GM12878 (cell line): ENCODE data around the gene SPAG17. TPM values are rescaled to one million over a fixed set of nuclear protein-coding genes. Genes with fewer than 3 reads are reported as not detected.

ENCODE experiments used
- ATAC-seq: fragments of 200-7000 bp; cut with Tn5 transposase; 3 replicates; pipeline ENCODE4 v1.9.1; 2020; ENCODE audit warnings: mild to moderate bottlenecking, moderate library complexity
- BruUV-seq: library from RNA; stranded (reverse); fragments of 400-500 nt; replicated peaks from 2 replicates; lab custom pipeline; 2021; lab: Mats Ljungman, UMichigan
- CTCF ChIA-PET: fragments of 300-600 bp; sonication (Branson Sonifier 250); formaldehyde crosslinking; extraction: SDS; loops from one replicate; lab custom pipeline; 2021; ENCODE audit warnings: inconsistent platforms; lab: Yijun Ruan, JAX
- POLR2A ChIA-PET: fragments of 350-600 bp; formaldehyde crosslinking; extraction: SDS; loops from one replicate; lab custom pipeline; 2021; ENCODE audit warnings: inconsistent platforms; lab: Charles Lee
- RAD21 ChIA-PET: fragments of 300-600 bp; sonication (Branson Sonifier 250); formaldehyde crosslinking; loops from one replicate; lab custom pipeline; 2023; ENCODE audit warnings: antibody characterized with exemption; ENCODE audit not compliant: unreplicated experiment; lab: Charles Lee
- SMC1A ChIA-PET: fragments of 300-600 bp; sonication (Branson Sonifier 250); formaldehyde crosslinking; loops from one replicate; lab custom pipeline; 2023; ENCODE audit not compliant: unreplicated experiment, uncharacterized antibody; lab: Charles Lee
- DNase-seq: peaks from one replicate; pipeline ENCODE4 v3.0.0-alpha.2; 2011; ENCODE audit warnings: low read depth, low spot score
- FAIRE-seq: peaks from 3 replicates; lab custom pipeline; 2011; peaks lifted over from hg19 to GRCh38; lab: Jason Lieb, UNC
- H2AFZ ChIP-seq: 2 replicates; pipeline ENCODE4 v1.6.0; 2011; ENCODE audit warnings: low read depth, low read length, control low read depth; ENCODE audit not compliant: control insufficient read depth
- H3K27ac ChIP-seq: 2 replicates; pipeline ENCODE4 v1.5.1; 2011; ENCODE audit warnings: control low read depth; ENCODE audit not compliant: control insufficient read depth, insufficient read depth
- H3K27me3 ChIP-seq, 2 experiments: replicated peaks in 1 of 2; 2 replicates each; pipeline versions ENCODE4 v1.6.0 to v1.6.1; 2011; ENCODE audit warnings: low read length in 1 of 2; ENCODE audit not compliant: control insufficient read depth in 2 of 2, insufficient read depth in 2 of 2
- H3K36me3 ChIP-seq, 2 experiments: 2 replicates each; pipeline ENCODE4 v1.5.1; 2011; ENCODE audit warnings: low read length in 1 of 2; ENCODE audit not compliant: control insufficient read depth in 2 of 2, insufficient read depth in 2 of 2
- H3K4me1 ChIP-seq: 2 replicates; pipeline ENCODE4 v1.6.1; 2011; ENCODE audit warnings: mild to moderate bottlenecking, low read length, moderate library complexity, mixed read lengths; ENCODE audit not compliant: control insufficient read depth, insufficient read depth
- H3K4me2 ChIP-seq: 2 replicates; pipeline ENCODE4 v1.6.0; 2011; ENCODE audit warnings: control low read depth; ENCODE audit not compliant: control insufficient read depth, insufficient read depth
- H3K4me3 ChIP-seq: fragments of 200-600 bp; sonication (generic); 2 replicates; pipeline ENCODE4 v1.5.1; 2016
- H3K79me2 ChIP-seq: 2 replicates; pipeline ENCODE4 v1.6.0; 2011; ENCODE audit warnings: low read length; ENCODE audit not compliant: control insufficient read depth, insufficient read depth
- H3K9ac ChIP-seq: 2 replicates; pipeline ENCODE4 v1.8.0; 2011; ENCODE audit warnings: low read length, control low read depth, mixed read lengths; ENCODE audit not compliant: control insufficient read depth, insufficient read depth
- H3K9me3 ChIP-seq: replicated peaks from 3 replicates; pipeline ENCODE4 v1.5.1; 2011; ENCODE audit warnings: mild to moderate bottlenecking, low read length; ENCODE audit not compliant: control insufficient read depth, insufficient read depth
- H4K20me1 ChIP-seq: 2 replicates; pipeline ENCODE4 v1.6.0; 2011; ENCODE audit not compliant: control insufficient read depth, insufficient read depth
- ATF3 ChIP-seq: IDR thresholded peaks from 2 replicates; pipeline ENCODE4 v1.6.1; 2011; ENCODE audit warnings: low read depth, mild to moderate bottlenecking, low read length, moderate library complexity, borderline replicate concordance; ENCODE audit errors: extremely low read depth
- CTCF ChIP-seq, 3 experiments: IDR thresholded peaks in 2 of 3; conservative IDR thresholded peaks in 1 of 3; 2 replicates each; pipeline ENCODE4 v1.5.1; 2011; ENCODE audit warnings: low read depth in 3 of 3, low read length in 3 of 3, mild to moderate bottlenecking in 3 of 3, control low read depth in 2 of 3, moderate library complexity in 2 of 3, inconsistent platforms in 1 of 3, mixed read lengths in 1 of 3; ENCODE audit not compliant: control insufficient read depth in 2 of 3, insufficient read depth in 1 of 3; ENCODE audit errors: extremely low read depth in 1 of 3
- JUNB ChIP-seq: IDR thresholded peaks from 2 replicates; pipeline ENCODE4 v1.6.1; 2016; ENCODE audit warnings: antibody characterized with exemption, mild to moderate bottlenecking
- SREBF1 ChIP-seq: IDR thresholded peaks from 2 replicates; pipeline ENCODE4 v1.6.1; 2012; ENCODE audit warnings: mild to moderate bottlenecking, low read length
- SRF ChIP-seq, 2 experiments: IDR thresholded peaks; 2 replicates each; pipeline ENCODE4 v1.6.1; 2011; ENCODE audit warnings: low read depth in 2 of 2, low read length in 2 of 2, mild to moderate bottlenecking in 1 of 2, moderate library complexity in 1 of 2
- STAT3 ChIP-seq: IDR thresholded peaks from 2 replicates; pipeline ENCODE4 v1.6.1; 2011; ENCODE audit warnings: low read depth, low read length, improper control_type of control experiment
- TBL1XR1 ChIP-seq: IDR thresholded peaks from 2 replicates; pipeline ENCODE4 v1.6.1; 2012; ENCODE audit warnings: low read depth, low read length, improper control_type of control experiment
- ZNF687 ChIP-seq: fragments of 450-650 bp; IDR thresholded peaks from 2 replicates; pipeline ENCODE4 v1.6.1; 2017; ENCODE audit warnings: mild to moderate bottlenecking, moderate library complexity
- WGBS: methylation state at CpG from one replicate; pipeline ENCODE4 v1.1.6; 2016; ENCODE audit warnings: low lambda C conversion rate; ENCODE audit not compliant: insufficient replicate concordance, insufficient coverage; ENCODE audit errors: missing lambda C conversion rate; 5-methylcytosine and 5-hydroxymethylcytosine counted together
- in situ Hi-C: fragments of 300-500 bp; cut with MboI; formaldehyde crosslinking; loops from 9 replicates; pipeline ENCODE4 v1.14.3; 2018; ENCODE audit warnings: mixed read lengths
- intact Hi-C: fragments of 100-400 bp; cut with micrococcal nuclease; formaldehyde crosslinking; loops from one replicate; pipeline ENCODE4 v1.14.2; 2022; ENCODE audit not compliant: unreplicated experiment
- polyA plus RNA-seq, 11 experiments: library from polyadenylated mRNA; depleted of rRNA in 4 of 11; unstranded in 6 of 11; stranded (reverse) in 5 of 11; fragments of >200 nt; fragmentation: Nextera tagmentation in 4 of 11; fragmentation: Illumina TruSeq in 1 of 11; extraction: Ambion mirVana in 4 of 11; extraction: Trizol in 1 of 11; gene quantifications; 1 replicate in 1 of 11; 2 replicates in 10 of 11; pipeline versions ENCODE4 v1.2.1 to v1.2.3, GENCODE V29; 2011 to 2016; ENCODE audit warnings: inconsistent platforms in 2 of 11, missing spikeins in 2 of 11, low read depth in 1 of 11
- total RNA-seq, 4 experiments: library from RNA; depleted of rRNA in 3 of 4; stranded (reverse); fragments of >200 nt in 3 of 4; fragmentation: Illumina TruSeq in 1 of 4; extraction: Trizol in 1 of 4; gene quantifications; 2 replicates each; pipeline versions ENCODE4 v1.2.1 to v1.2.3, GENCODE V29; 2013 to 2021

The SPAG17 gene
- total and polyA plus RNA-seq, 10 of the 15 experiments (the other 5 are each of a cell fraction or from before 2014, with no cell fraction given): 0.02 to 0.16 (median 0.03) TPM; not detected in 7

- FAIRE-seq (no peak), DNase-seq (no peak), ATAC-seq (no peak)
- RAD21 ChIA-PET: no interaction called here
- H3K9ac ChIP-seq: no peak overlapping the region
- no peaks in the 10 kb centered on the region for H3K79me2 ChIP-seq
- POLR2A ChIA-PET: no interaction called here
- no peaks in the 10 kb centered on the region for H3K27me3 ChIP-seq
- in situ Hi-C loops (no loop called here), intact Hi-C loops (no loop called here)
- TF ChIP-seq SREBF1 (no peak), ZNF687 (no peak), STAT3 (no peak), SRF (IDR thresholded peaks at IDR 0.05; ENCODE audit: low read depth in 2 of 2, low read length in 2 of 2) (no peak), ATF3 (no peak), CTCF (IDR thresholded peaks at IDR 0.05 in 2 of 3, conservative IDR thresholded peaks at IDR 0.05 in 1 of 3; ENCODE audit: control insufficient read depth in 2 of 3, extremely low read depth in 1 of 3, insufficient read depth in 1 of 3, low read depth in 3 of 3, low read length in 3 of 3) (no peak), TBL1XR1 (no peak), JUNB (no peak)
- 0% methylated on average over 1 of the region's 1 CpG for WGBS
- no peak overlapping the region for H3K4me2 ChIP-seq
- no peak overlapping the region for H2AFZ ChIP-seq
- H3K4me3 ChIP-seq: no peak overlapping the region
- BruUV-seq: no TSS peak
- H3K9me3 ChIP-seq: no peaks in the 10 kb centered on the region
- H4K20me1 ChIP-seq: no peaks in the 10 kb centered on the region
- H3K27ac ChIP-seq: no peak overlapping the region
- CTCF ChIA-PET: no interaction called here
- SMC1A ChIA-PET: no interaction called here
- H3K36me3 ChIP-seq: no peaks in the 10 kb centered on the region
- H3K4me1 ChIP-seq: no peaks in the 10 kb centered on the region
These were observed 83.0 kb downstream of the SPAG17 start for GRCh38 chr1:118101999-118102398.
